GM12801 (cell line): ENCODE measurements around the gene DSCAM.

Source experiments
- CTCF ChIP-seq: IDR thresholded peaks from one replicate; pipeline ENCODE4 v1.5.1; 2011; ENCODE audit warnings: control low read depth; ENCODE audit not compliant: insufficient read length; ENCODE audit errors: extremely low read depth

Gene DSCAM

GRCh38 chr21:39984286-39984991 lies 862.5 kb downstream of the DSCAM start:
- no peak for TF ChIP-seq CTCF

GRCh38 chr21:39980241-39980820 lies 866.6 kb downstream of the DSCAM start:
- TF ChIP-seq CTCF, result no peak

GRCh38 chr21:39979321-39979720 lies 867.6 kb downstream of the DSCAM start:
- TF ChIP-seq CTCF, result no peak

- TF ChIP-seq CTCF, result no peak
Observed at GRCh38 chr21:39976800-39977199, 870.2 kb downstream of the DSCAM start.

- TF ChIP-seq CTCF, result no peak
Observed at GRCh38 chr21:39972976-39973770, 873.8 kb downstream of the DSCAM start.

GRCh38 chr21:39972471-39972870 lies 874.5 kb downstream of the DSCAM start:
- TF ChIP-seq CTCF, result no peak

- TF ChIP-seq CTCF, result no peak
Observed at GRCh38 chr21:39971956-39972355, 875.0 kb downstream of the DSCAM start.
